Osteocyte (in vitro differentiated cells): Measurements from ENCODE around the gene ZNF783. TPM values are rescaled to one million over a fixed set of nuclear protein-coding genes. Genes with fewer than 3 reads are reported as not detected.
A peak's percentile ranks its signal among the peaks of the same experiment; 100 is the strongest.

Experiments
- DNase-seq: peaks from one replicate; pipeline ENCODE4 v3.0.0; 2021; ENCODE audit warnings: mixed read lengths; ENCODE audit not compliant: unreplicated experiment; ENCODE audit errors: extremely low spot score
- H3K27ac Mint-ChIP-seq: one replicate; pipeline ENCODE4 v1.8.0; 2021; ENCODE audit warnings: mild to moderate bottlenecking, mixed read lengths; ENCODE audit not compliant: unreplicated experiment
- H3K27me3 Mint-ChIP-seq: one replicate; pipeline ENCODE4 v1.8.0; 2021; ENCODE audit warnings: mixed read lengths; ENCODE audit not compliant: unreplicated experiment
- H3K36me3 Mint-ChIP-seq: one replicate; pipeline ENCODE4 v1.8.0; 2021; ENCODE audit warnings: mixed read lengths; ENCODE audit not compliant: unreplicated experiment
- H3K4me1 Mint-ChIP-seq: one replicate; pipeline ENCODE4 v1.8.0; 2021; ENCODE audit warnings: mixed read lengths; ENCODE audit not compliant: unreplicated experiment
- H3K4me3 Mint-ChIP-seq: one replicate; pipeline ENCODE4 v1.8.0; 2021; ENCODE audit warnings: mild to moderate bottlenecking, moderate library complexity, mixed read lengths; ENCODE audit not compliant: unreplicated experiment
- H3K9me3 Mint-ChIP-seq: one replicate; pipeline ENCODE4 v1.8.0; 2021; ENCODE audit warnings: mixed read lengths; ENCODE audit not compliant: unreplicated experiment
- total RNA-seq: library from RNA; stranded (reverse); gene quantifications from 2 replicates; pipeline ENCODE4 v1.2.1, GENCODE V29; 2021
- TF ChIP-seq, protein P1 (sequence below): fragments of 200-600 bp; sonication (generic); IDR thresholded peaks from 2 replicates; pipeline ENCODE4 v1.5.0; 2021; ENCODE audit warnings: antibody characterized with exemption, mild to moderate bottlenecking, moderate library complexity

The ZNF783 gene
- total RNA-seq, 1 donor from 2014 or later = 26.0 TPM

DNA sequence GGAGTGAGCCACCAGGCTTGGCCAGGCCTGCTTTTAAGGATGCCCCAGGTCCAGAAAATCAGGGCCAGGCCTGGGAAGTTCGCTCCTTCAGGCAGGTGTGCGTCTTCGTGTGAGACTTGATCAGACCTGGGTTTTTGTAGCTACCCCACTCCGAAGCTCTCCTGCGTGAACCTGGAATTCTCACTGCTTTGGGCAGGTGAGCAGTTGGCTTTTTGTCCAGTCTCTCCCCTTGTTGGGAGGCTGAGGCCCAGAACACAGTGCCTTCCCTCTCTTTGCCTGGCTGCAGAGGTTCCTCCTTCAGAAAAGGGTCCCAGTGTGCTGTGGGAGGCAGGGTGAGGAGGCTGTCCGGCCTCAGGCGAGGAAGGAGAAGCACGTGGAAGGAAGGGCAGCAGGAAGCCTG, 27.3 kb downstream of the ZNF783 start:
- H3K36me3 Mint-ChIP-seq = peaks cover 17% of the 10 kb centered on the region
- no peak overlapping the region for H3K4me3 Mint-ChIP-seq
- no peak for DNase-seq
- no peaks in the 10 kb centered on the region for H3K27me3 Mint-ChIP-seq
- no peaks in the 10 kb centered on the region for H3K9me3 Mint-ChIP-seq
- no peak overlapping the region for H3K27ac Mint-ChIP-seq
- TF ChIP-seq, protein P1, sequence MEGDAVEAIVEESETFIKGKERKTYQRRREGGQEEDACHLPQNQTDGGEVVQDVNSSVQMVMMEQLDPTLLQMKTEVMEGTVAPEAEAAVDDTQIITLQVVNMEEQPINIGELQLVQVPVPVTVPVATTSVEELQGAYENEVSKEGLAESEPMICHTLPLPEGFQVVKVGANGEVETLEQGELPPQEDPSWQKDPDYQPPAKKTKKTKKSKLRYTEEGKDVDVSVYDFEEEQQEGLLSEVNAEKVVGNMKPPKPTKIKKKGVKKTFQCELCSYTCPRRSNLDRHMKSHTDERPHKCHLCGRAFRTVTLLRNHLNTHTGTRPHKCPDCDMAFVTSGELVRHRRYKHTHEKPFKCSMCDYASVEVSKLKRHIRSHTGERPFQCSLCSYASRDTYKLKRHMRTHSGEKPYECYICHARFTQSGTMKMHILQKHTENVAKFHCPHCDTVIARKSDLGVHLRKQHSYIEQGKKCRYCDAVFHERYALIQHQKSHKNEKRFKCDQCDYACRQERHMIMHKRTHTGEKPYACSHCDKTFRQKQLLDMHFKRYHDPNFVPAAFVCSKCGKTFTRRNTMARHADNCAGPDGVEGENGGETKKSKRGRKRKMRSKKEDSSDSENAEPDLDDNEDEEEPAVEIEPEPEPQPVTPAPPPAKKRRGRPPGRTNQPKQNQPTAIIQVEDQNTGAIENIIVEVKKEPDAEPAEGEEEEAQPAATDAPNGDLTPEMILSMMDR = no peak
- peaks cover 10% of the 10 kb centered on the region for H3K4me1 Mint-ChIP-seq

GRCh38 chr7:149289856-149290255, 27.9 kb downstream of the ZNF783 start:
- TF ChIP-seq, protein P1 = no peak
- Mint-ChIP-seq H3K27ac (no peak overlapping the region), H3K27me3 (no peaks in the 10 kb centered on the region), H3K4me3 (no peak overlapping the region), H3K36me3 (peaks cover 19% of the 10 kb centered on the region), H3K9me3 (no peaks in the 10 kb centered on the region), H3K4me1 (peaks cover 5% of the 10 kb centered on the region)
- no peak for DNase-seq

- peak; percentile 75 for DNase-seq
- Mint-ChIP-seq H3K27ac (no peak overlapping the region), H3K27me3 (no peaks in the 10 kb centered on the region), H3K36me3 (peaks cover 20% of the 10 kb centered on the region), H3K9me3 (no peaks in the 10 kb centered on the region), H3K4me1 (no peaks in the 10 kb centered on the region), H3K4me3 (no peak overlapping the region)
- TF ChIP-seq, protein P1 = no peak
These were observed 29.2 kb downstream of the ZNF783 start for GRCh38 chr7:149291036-149291780.

DNA sequence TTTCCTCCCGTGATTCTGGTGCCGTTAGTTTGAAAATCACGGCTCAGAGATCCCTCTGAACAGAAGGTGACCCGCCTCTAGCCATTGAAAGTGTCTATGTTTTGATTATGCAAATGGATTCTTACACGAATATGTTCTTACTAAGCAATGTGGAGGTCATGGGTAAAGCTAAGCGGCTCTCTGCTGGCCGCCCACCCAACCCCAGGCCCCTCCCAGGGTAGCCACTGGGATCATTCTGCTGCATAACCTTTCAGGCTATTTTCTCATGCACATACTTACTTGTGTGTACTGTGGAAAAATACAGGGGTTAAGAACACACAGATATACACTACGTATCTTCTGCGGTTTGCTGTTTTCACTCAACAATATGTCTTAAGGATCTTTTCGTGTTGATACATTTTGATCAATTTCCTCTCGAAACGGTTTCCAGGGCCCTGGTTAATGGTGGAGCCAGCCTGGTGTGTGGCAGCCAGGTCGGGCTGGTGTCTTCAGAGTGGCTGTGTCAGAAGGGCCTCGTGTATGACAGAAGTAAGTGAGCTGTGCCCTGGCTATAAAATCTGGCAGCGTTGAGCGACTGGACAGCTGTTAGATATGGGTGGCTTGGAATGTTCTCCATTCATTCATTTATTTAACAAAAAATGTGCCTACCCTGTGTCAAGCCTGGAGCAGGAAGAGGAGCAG, 29.9 kb downstream of the ZNF783 start:
- TF ChIP-seq, protein P1 = no peak
- Mint-ChIP-seq H3K4me1 (no peaks in the 10 kb centered on the region), H3K27me3 (no peaks in the 10 kb centered on the region), H3K36me3 (peaks cover 20% of the 10 kb centered on the region), H3K4me3 (no peak overlapping the region), H3K9me3 (no peaks in the 10 kb centered on the region), H3K27ac (no peak overlapping the region)
- peak; percentile 63 for DNase-seq

DNA sequence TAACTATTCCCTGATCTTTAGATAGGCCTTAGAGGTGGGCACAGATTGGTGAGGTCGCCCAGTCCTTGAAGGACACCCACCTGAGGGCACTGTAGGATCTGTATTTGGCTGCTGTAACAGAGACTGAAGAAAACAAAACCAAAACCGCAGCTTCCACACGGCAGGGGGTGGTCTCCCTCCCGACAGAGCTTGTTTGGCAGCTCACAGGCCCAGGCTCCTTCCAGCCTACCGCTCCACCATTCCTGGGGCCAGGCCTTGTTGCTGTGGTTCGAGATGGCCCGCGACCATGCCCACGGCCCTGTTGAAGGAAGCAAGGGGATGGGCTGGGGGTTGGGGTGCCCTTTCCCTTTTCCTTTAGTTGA, 30.4 kb downstream of the ZNF783 start:
- DNase-seq = peak; percentile 81

More for the DNA sequence above, 30.4 kb downstream of the ZNF783 start:
- no peak overlapping the region for H3K27ac Mint-ChIP-seq
- peaks cover 20% of the 10 kb centered on the region for H3K36me3 Mint-ChIP-seq
- TF ChIP-seq, protein P1 = no peak
- H3K27me3 Mint-ChIP-seq = no peaks in the 10 kb centered on the region
- no peaks in the 10 kb centered on the region for H3K4me1 Mint-ChIP-seq
- no peaks in the 10 kb centered on the region for H3K9me3 Mint-ChIP-seq
- H3K4me3 Mint-ChIP-seq = no peak overlapping the region
